Spleen (tissue), 7 donors: ENCODE data around the gene KCNK17.

ENCODE experiments used
- CTCF ChIP-seq, 11 experiments: fragments of 200-600 bp in 7 of 11; fragments of 450-650 bp in 4 of 11; sonication (generic) in 4 of 11; IDR thresholded peaks in 8 of 11; conservative IDR thresholded peaks in 3 of 11; 1 replicate in 7 of 11; 2 replicates in 4 of 11; pipeline versions ENCODE4 v1.4.0 to v1.8.0; 2016 to 2021; ENCODE audit warnings: antibody characterized with exemption in 11 of 11, inconsistent platforms in 4 of 11, mild to moderate bottlenecking in 1 of 11
- POLR2A ChIP-seq, 3 donors: fragments of 450-650 bp; IDR thresholded peaks; one replicate each; pipeline ENCODE4 v1.5.1; 2017; ENCODE audit warnings: antibody characterized with exemption in 3 of 3, mild to moderate bottlenecking in 1 of 3
- POLR2AphosphoS5 ChIP-seq, 3 donors: sonication (generic); formaldehyde crosslinking; IDR thresholded peaks; one replicate each; pipeline ENCODE4 v1.5.1; 2017; ENCODE audit warnings: antibody characterized with exemption in 3 of 3
- donor health status: DM: no; HTN: no; CAD: no; lungs with moderate emphysema.
- donor health status: DM: no; HTN: no; CAD: no.
- donor health status: DM: no; HTN: no; CAD: no.

GRCh38 chr6:39350723-39351505 is 36.7 kb upstream of the KCNK17 start:
- TF ChIP-seq CTCF (IDR thresholded peaks at IDR 0.05 in 8 of 11, conservative IDR thresholded peaks at IDR 0.05 in 3 of 11) (no peak), POLR2A (IDR thresholded peaks at IDR 0.05) (no peak), POLR2AphosphoS5 (IDR thresholded peaks at IDR 0.05) (no peak)
